HCT116 (cell line): Measurements from ENCODE around the gene GORASP1. TPM values are rescaled to one million over a fixed set of nuclear protein-coding genes. Genes with fewer than 3 reads are reported as not detected.

ENCODE experiments used
- ATAC-seq: fragments of 200-7000 bp; cut with Tn5 transposase; 2 replicates; pipeline ENCODE4 v1.9.1; 2020; ENCODE audit warnings: mild to moderate bottlenecking, moderate library complexity
- BruUV-seq: library from RNA; stranded (reverse); fragments of 400-500 nt; replicated peaks from 2 replicates; lab custom pipeline; 2021; lab: Mats Ljungman, UMichigan
- CTCF ChIA-PET: fragments of 300-600 bp; sonication (Branson Sonifier 250); formaldehyde crosslinking; loops from one replicate; lab custom pipeline; 2021; ENCODE audit warnings: antibody characterized with exemption; lab: Charles Lee
- POLR2A ChIA-PET: fragments of 300-600, 350-600 bp; sonication (Branson Sonifier 250); formaldehyde crosslinking; loops from one replicate; lab custom pipeline; 2021; ENCODE audit warnings: antibody characterized with exemption; lab: Charles Lee
- RAD21 ChIA-PET, 2 experiments: fragments of 300-600 bp; sonication (Branson Sonifier 250); formaldehyde crosslinking; loops; one replicate each; lab custom pipeline; 2023; ENCODE audit warnings: low total read pairs in 2 of 2; ENCODE audit not compliant: uncharacterized antibody in 2 of 2, unreplicated experiment in 2 of 2, low non-redundant PET in 1 of 2; lab: Charles Lee
- DNase-seq: peaks from one replicate; pipeline ENCODE4 v3.0.0-alpha.2; 2010; ENCODE audit warnings: low read depth, low spot score
- H2AFZ ChIP-seq: fragments of 200-600 bp; shearing (Covaris generic), sonication (generic); 2 replicates; pipeline ENCODE4 v1.6.1; 2017; ENCODE audit warnings: low read depth, mixed run types, mixed read lengths, antibody characterized with exemption, low read length; ENCODE audit not compliant: poor library complexity, severe bottlenecking
- H3K27ac ChIP-seq: 2 replicates; pipeline ENCODE4 v1.5.1; 2012; ENCODE audit warnings: low read depth, low read length
- H3K27me3 ChIP-seq: fragments of 200-600 bp; sonication (generic); 2 replicates; pipeline ENCODE4 v1.6.1; 2016; ENCODE audit warnings: mixed run types, low read length, mixed read lengths; ENCODE audit not compliant: insufficient read depth
- H3K36me3 ChIP-seq, 2 experiments: fragments of 200-500 bp in 1 of 2; fragments of 200-600 bp in 1 of 2; sonication (Bioruptor generic) in 1 of 2; sonication (generic) in 1 of 2; 2 replicates each; pipeline versions ENCODE4 v1.5.1 to v1.6.1; 2014 to 2016; ENCODE audit warnings: low read length in 2 of 2, inconsistent platforms in 1 of 2, mixed read lengths in 1 of 2, mixed run types in 1 of 2; ENCODE audit not compliant: insufficient read depth in 2 of 2, control insufficient read depth in 1 of 2
- H3K4me1 ChIP-seq, 2 experiments: fragments of 200-600 bp in 1 of 2; sonication (generic) in 1 of 2; 2 replicates each; pipeline versions ENCODE4 v1.5.1 to v1.6.1; 2012 to 2017; ENCODE audit warnings: low read length in 2 of 2, inconsistent platforms in 1 of 2, mild to moderate bottlenecking in 1 of 2, mixed read lengths in 1 of 2, mixed run types in 1 of 2, moderate library complexity in 1 of 2; ENCODE audit not compliant: insufficient read depth in 2 of 2, control insufficient read depth in 1 of 2
- H3K4me2 ChIP-seq: fragments of 200-600 bp; sonication (generic); 2 replicates; pipeline ENCODE4 v1.6.1; 2017; ENCODE audit warnings: mixed run types, low read length, mixed read lengths
- H3K4me3 ChIP-seq, 2 experiments: fragments of 200-600 bp in 1 of 2; sonication (generic) in 1 of 2; replicated peaks in 1 of 2; 2 replicates each; pipeline ENCODE4 v1.5.1; 2011 to 2016; ENCODE audit warnings: low read length in 2 of 2, control low read depth in 1 of 2, low read depth in 1 of 2, mild to moderate bottlenecking in 1 of 2, mixed read lengths in 1 of 2, mixed run types in 1 of 2
- H3K79me2 ChIP-seq: fragments of 200-600 bp; sonication (generic); 2 replicates; pipeline ENCODE4 v1.6.1; 2017; ENCODE audit warnings: mild to moderate bottlenecking, mixed run types, low read length, moderate library complexity, mixed read lengths; ENCODE audit not compliant: insufficient read depth
- H3K9ac ChIP-seq: fragments of 200-600 bp; sonication (generic); 2 replicates; pipeline ENCODE4 v1.6.1; 2016; ENCODE audit warnings: low read length, mixed read lengths
- H3K9me2 ChIP-seq: fragments of 200-600 bp; sonication (generic), shearing (Covaris generic); 2 replicates; pipeline ENCODE4 v1.6.1; 2017; ENCODE audit warnings: mixed run types, mild to moderate bottlenecking, moderate library complexity; ENCODE audit not compliant: insufficient read depth
- H3K9me3 ChIP-seq, 2 experiments: fragments of 200-500 bp in 1 of 2; fragments of 200-600 bp in 1 of 2; sonication (Bioruptor generic) in 1 of 2; sonication (generic) in 1 of 2; 2 replicates each; pipeline ENCODE4 v1.6.1; 2014 to 2017; ENCODE audit warnings: low read length in 2 of 2, mixed read lengths in 2 of 2, inconsistent platforms in 1 of 2, low read depth in 1 of 2, mild to moderate bottlenecking in 1 of 2, mixed run types in 1 of 2, moderate library complexity in 1 of 2; ENCODE audit not compliant: control insufficient read depth in 1 of 2, insufficient read depth in 1 of 2
- H4K20me1 ChIP-seq: fragments of 200-600 bp; sonication (generic), shearing (Covaris generic); 2 replicates; pipeline ENCODE4 v1.6.1; 2017; ENCODE audit warnings: mixed run types, mild to moderate bottlenecking, moderate library complexity; ENCODE audit not compliant: insufficient read depth
- CEBPB ChIP-seq: IDR thresholded peaks from 2 replicates; pipeline ENCODE4 v1.6.1; 2012; ENCODE audit warnings: low read depth
- EGR1 ChIP-seq: IDR thresholded peaks from 2 replicates; pipeline ENCODE4 v1.6.1; 2012; ENCODE audit warnings: low read depth
- ELF1 ChIP-seq: IDR thresholded peaks from 2 replicates; pipeline ENCODE4 v1.6.1; 2012; ENCODE audit warnings: low read depth, borderline replicate concordance
- JUND ChIP-seq: IDR thresholded peaks from 2 replicates; pipeline ENCODE4 v1.6.1; 2012
- POLR2A ChIP-seq: IDR thresholded peaks from 2 replicates; pipeline ENCODE4 v1.7.0; 2011; ENCODE audit warnings: borderline replicate concordance; ENCODE audit not compliant: insufficient read depth, insufficient read length; ENCODE audit errors: extremely low read depth
- SIN3A ChIP-seq: IDR thresholded peaks from 2 replicates; pipeline ENCODE4 v1.6.1; 2012; ENCODE audit warnings: low read depth
- SRF ChIP-seq: IDR thresholded peaks from 2 replicates; pipeline ENCODE4 v1.6.1; 2012; ENCODE audit warnings: low read depth
- YY1 ChIP-seq: IDR thresholded peaks from 2 replicates; pipeline ENCODE4 v1.6.1; 2011; ENCODE audit warnings: low read length, low read depth, moderate library complexity, mild to moderate bottlenecking; ENCODE audit not compliant: insufficient replicate concordance; ENCODE audit errors: extremely low read depth
- ZNF274 ChIP-seq: fragments of 200-500 bp; sonication (Bioruptor generic); IDR thresholded peaks from 2 replicates; pipeline ENCODE4 v1.6.1; 2014; ENCODE audit warnings: mild to moderate bottlenecking, low read depth, low read length, inconsistent platforms
- intact Hi-C: fragments of 100-400 bp; cut with micrococcal nuclease; formaldehyde crosslinking; loops from 2 replicates; pipeline ENCODE4 v1.10.0; 2022
- total RNA-seq: library from RNA; stranded (reverse); gene quantifications from one replicate; pipeline ENCODE4 v1.2.1, GENCODE V29; 2021; ENCODE audit not compliant: unreplicated experiment
- TF ChIP-seq, protein P1 (sequence below): IDR thresholded peaks from 2 replicates; pipeline ENCODE4 v1.6.1; 2012
- TF ChIP-seq, protein P2 (sequence below), 3 experiments: fragments of 200-600 bp in 1 of 3; sonication (generic) in 1 of 3; IDR thresholded peaks in 2 of 3; conservative IDR thresholded peaks in 1 of 3; 2 replicates each; pipeline ENCODE4 v1.5.1; 2012 to 2017; ENCODE audit warnings: low read depth in 2 of 3, low read length in 2 of 3, antibody characterized with exemption in 1 of 3, borderline replicate concordance in 1 of 3, control low read depth in 1 of 3, mild to moderate bottlenecking in 1 of 3, mixed read lengths in 1 of 3, mixed run types in 1 of 3, moderate library complexity in 1 of 3; ENCODE audit not compliant: insufficient read depth in 1 of 3

GORASP1 gene
- total RNA-seq, 1 experiment from 2014 or later = 38.8 TPM

DNA sequence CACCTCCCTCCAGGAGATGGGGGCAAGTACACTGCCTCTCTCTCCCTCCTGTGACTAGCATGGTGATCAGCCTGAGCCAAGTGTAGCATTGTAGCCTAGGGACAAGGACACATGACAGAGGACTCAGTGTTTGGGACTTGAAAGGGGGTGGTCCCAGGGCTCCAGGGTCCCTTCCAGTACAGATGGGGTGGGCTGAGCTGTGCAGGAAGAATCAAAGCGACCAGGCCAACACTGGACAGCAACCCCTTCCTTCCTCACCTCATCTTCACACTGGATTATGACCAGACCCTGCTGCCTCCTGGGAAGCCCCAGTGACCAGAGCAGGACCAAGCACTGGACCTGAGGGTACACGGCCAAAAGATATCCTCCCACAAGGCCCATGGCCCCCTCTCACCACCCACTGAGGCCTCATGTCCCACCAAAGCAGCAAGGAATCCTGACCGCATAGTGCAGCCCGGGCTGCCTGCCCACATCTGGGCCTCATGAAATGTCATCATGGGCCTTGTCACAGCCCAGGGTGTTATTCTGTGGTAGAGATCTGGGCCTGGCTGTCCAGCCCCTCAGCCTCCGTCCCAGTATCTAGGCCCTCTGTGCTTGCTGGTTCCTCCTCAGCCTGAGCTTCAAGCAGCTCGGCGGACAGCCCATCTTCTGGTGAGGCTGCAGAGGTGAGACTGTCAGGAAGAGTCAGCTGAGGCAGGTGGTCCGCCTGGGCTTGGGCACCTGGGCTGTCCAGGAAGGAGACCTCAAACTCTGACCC is 9.5 kb downstream of the GORASP1 start:
- Histone ChIP-seq H3K4me2 (no peak overlapping the region), H3K4me1 (no peaks in the 10 kb centered on the region), H3K27me3 (no peaks in the 10 kb centered on the region), H4K20me1 (no peaks in the 10 kb centered on the region), H2AFZ (no peak overlapping the region), H3K4me3 (no peak overlapping the region), H3K9me3 (no peaks in the 10 kb centered on the region), H3K9ac (no peak overlapping the region), H3K36me3 (peaks cover 6 to 26% of the 10 kb centered on the region in 2 experiments; a peak in 3 of 4 replicates), H3K27ac (no peak overlapping the region), H3K9me2 (no peaks in the 10 kb centered on the region), H3K79me2 (no peaks in the 10 kb centered on the region)
- ATAC-seq = no peak
- ChIA-PET CTCF (no interaction called here), RAD21 (no interaction called here), POLR2A (no interaction called here)
- BruUV-seq = no TSS peak
- TF ChIP-seq, protein P1, sequence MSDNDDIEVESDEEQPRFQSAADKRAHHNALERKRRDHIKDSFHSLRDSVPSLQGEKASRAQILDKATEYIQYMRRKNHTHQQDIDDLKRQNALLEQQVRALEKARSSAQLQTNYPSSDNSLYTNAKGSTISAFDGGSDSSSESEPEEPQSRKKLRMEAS = no peak
- TF ChIP-seq EGR1 (no peak), YY1 (no peak), ELF1 (no peak), ZNF274 (no peak), CEBPB (no peak), JUND (no peak), POLR2A (no peak), SIN3A (no peak), SRF (no peak)
- TF ChIP-seq, protein P2, sequence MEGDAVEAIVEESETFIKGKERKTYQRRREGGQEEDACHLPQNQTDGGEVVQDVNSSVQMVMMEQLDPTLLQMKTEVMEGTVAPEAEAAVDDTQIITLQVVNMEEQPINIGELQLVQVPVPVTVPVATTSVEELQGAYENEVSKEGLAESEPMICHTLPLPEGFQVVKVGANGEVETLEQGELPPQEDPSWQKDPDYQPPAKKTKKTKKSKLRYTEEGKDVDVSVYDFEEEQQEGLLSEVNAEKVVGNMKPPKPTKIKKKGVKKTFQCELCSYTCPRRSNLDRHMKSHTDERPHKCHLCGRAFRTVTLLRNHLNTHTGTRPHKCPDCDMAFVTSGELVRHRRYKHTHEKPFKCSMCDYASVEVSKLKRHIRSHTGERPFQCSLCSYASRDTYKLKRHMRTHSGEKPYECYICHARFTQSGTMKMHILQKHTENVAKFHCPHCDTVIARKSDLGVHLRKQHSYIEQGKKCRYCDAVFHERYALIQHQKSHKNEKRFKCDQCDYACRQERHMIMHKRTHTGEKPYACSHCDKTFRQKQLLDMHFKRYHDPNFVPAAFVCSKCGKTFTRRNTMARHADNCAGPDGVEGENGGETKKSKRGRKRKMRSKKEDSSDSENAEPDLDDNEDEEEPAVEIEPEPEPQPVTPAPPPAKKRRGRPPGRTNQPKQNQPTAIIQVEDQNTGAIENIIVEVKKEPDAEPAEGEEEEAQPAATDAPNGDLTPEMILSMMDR (IDR thresholded peaks at IDR 0.05 in 2 of 3, conservative IDR thresholded peaks at IDR 0.05 in 1 of 3; ENCODE audit: borderline replicate concordance in 1 of 3, insufficient read depth in 1 of 3, low read depth in 2 of 3, low read length in 2 of 3) = no peak
- no peak for DNase-seq
- intact Hi-C loops = no loop called here
